ENCODE measurements around the gene SLC39A11.

DNA sequence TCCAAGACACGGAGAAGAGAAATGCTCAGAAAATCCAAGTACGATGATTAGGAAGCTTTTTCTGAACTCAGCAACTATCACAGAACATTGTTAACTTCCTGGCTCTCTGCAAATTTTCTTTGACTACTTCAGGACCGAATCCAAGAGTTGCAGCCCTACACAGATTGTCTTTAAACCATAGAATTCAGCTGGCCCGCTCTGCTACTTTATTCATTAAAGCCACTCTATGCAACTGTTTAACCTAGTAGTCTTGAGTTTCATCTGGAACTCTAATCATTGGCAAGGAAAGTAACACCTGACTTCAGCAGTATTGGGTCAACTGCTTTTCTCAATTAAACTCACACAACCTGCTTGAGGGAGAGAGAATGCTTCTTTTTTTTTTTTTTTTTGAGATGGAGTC, 210.1 kb downstream of the SLC39A11 start:
- TF ChIP-seq EP300 (IDR thresholded peaks at IDR 0.05; ENCODE audit: borderline replicate concordance) (no peak), YY1 (IDR thresholded peaks at IDR 0.05; ENCODE audit: low read depth) (no peak), TAF1 (IDR thresholded peaks at IDR 0.05; ENCODE audit: low read depth) (no peak), TCF12 (IDR thresholded peaks at IDR 0.05; ENCODE audit: low read depth) (no peak), CEBPB (IDR thresholded peaks at IDR 0.05) (no peak), NFIC (IDR thresholded peaks at IDR 0.05) (no peak), EGR1 (IDR thresholded peaks at IDR 0.05) (no peak), CREB1 (IDR thresholded peaks at IDR 0.05; ENCODE audit: low read depth) (no peak), RAD21 (IDR thresholded peaks at IDR 0.05; ENCODE audit: low read depth) (no peak), FOXM1 (IDR thresholded peaks at IDR 0.05; ENCODE audit: borderline replicate concordance, low read depth) (no peak), TEAD4 (IDR thresholded peaks at IDR 0.05) (no peak)
- TF ChIP-seq, protein P1, sequence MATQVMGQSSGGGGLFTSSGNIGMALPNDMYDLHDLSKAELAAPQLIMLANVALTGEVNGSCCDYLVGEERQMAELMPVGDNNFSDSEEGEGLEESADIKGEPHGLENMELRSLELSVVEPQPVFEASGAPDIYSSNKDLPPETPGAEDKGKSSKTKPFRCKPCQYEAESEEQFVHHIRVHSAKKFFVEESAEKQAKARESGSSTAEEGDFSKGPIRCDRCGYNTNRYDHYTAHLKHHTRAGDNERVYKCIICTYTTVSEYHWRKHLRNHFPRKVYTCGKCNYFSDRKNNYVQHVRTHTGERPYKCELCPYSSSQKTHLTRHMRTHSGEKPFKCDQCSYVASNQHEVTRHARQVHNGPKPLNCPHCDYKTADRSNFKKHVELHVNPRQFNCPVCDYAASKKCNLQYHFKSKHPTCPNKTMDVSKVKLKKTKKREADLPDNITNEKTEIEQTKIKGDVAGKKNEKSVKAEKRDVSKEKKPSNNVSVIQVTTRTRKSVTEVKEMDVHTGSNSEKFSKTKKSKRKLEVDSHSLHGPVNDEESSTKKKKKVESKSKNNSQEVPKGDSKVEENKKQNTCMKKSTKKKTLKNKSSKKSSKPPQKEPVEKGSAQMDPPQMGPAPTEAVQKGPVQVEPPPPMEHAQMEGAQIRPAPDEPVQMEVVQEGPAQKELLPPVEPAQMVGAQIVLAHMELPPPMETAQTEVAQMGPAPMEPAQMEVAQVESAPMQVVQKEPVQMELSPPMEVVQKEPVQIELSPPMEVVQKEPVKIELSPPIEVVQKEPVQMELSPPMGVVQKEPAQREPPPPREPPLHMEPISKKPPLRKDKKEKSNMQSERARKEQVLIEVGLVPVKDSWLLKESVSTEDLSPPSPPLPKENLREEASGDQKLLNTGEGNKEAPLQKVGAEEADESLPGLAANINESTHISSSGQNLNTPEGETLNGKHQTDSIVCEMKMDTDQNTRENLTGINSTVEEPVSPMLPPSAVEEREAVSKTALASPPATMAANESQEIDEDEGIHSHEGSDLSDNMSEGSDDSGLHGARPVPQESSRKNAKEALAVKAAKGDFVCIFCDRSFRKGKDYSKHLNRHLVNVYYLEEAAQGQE (IDR thresholded peaks at IDR 0.05; ENCODE audit: low read depth): no peak
- TF ChIP-seq, protein P2, sequence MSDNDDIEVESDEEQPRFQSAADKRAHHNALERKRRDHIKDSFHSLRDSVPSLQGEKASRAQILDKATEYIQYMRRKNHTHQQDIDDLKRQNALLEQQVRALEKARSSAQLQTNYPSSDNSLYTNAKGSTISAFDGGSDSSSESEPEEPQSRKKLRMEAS (IDR thresholded peaks at IDR 0.05): no peak
- TF ChIP-seq, protein P3, sequence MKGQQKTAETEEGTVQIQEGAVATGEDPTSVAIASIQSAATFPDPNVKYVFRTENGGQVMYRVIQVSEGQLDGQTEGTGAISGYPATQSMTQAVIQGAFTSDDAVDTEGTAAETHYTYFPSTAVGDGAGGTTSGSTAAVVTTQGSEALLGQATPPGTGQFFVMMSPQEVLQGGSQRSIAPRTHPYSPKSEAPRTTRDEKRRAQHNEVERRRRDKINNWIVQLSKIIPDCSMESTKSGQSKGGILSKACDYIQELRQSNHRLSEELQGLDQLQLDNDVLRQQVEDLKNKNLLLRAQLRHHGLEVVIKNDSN (IDR thresholded peaks at IDR 0.05): no peak
